K562 (cell line): Measurements from ENCODE around the gene TRRAP. TPM values are rescaled to one million over a fixed set of nuclear protein-coding genes. Genes with fewer than 3 reads are reported as not detected.

Experiments used
- ATAC-seq: fragments of 200-7000 bp; cut with Tn5 transposase; 3 replicates; pipeline ENCODE4 v1.9.1; 2020; ENCODE audit warnings: moderate library complexity
- BruUV-seq: library from RNA; stranded (reverse); fragments of 400-500 nt; replicated peaks from 2 replicates; lab custom pipeline; 2021; lab: Mats Ljungman, UMichigan
- CTCF ChIA-PET: fragments of 300-600 bp; formaldehyde crosslinking; extraction: SDS; loops from one replicate; lab custom pipeline; 2021; ENCODE audit warnings: low intra/inter-chr PET ratio; lab: Yijun Ruan, JAX
- POLR2A ChIA-PET: fragments of 300-600, 350-650 bp; sonication (Branson Sonifier 250); formaldehyde crosslinking; extraction: SDS; loops from one replicate; lab custom pipeline; 2021; ENCODE audit warnings: antibody characterized with exemption, inconsistent platforms; lab: Yijun Ruan, JAX
- DNase-seq, 4 experiments: peaks; one replicate each; pipeline versions ENCODE4 v3.0.0 to v3.0.0-alpha.2; 2011 to 2018; ENCODE audit warnings: low spot score in 3 of 4, mixed read lengths in 3 of 4; ENCODE audit errors: extremely low read depth in 1 of 4
- FAIRE-seq: peaks from 2 replicates; lab custom pipeline; 2011; peaks lifted over from hg19 to GRCh38; lab: Jason Lieb, UNC
- H2AFZ ChIP-seq: 2 replicates; pipeline ENCODE4 v1.6.0; 2011; ENCODE audit warnings: low read depth, low read length, control low read depth, inconsistent platforms
- H3K27ac ChIP-seq: fragments of 200-600 bp; 3 replicates; pipeline ENCODE4 v1.8.0; 2011; ENCODE audit warnings: low read depth, mild to moderate bottlenecking, control low read depth, inconsistent platforms, low read length, moderate library complexity, mixed read lengths; ENCODE audit errors: extremely low read depth
- H3K27me3 ChIP-seq, 2 experiments: fragments of 300-600 bp in 1 of 2; 2 replicates in 1 of 2; 3 replicates in 1 of 2; pipeline versions ENCODE4 v1.6.0 to v1.8.0; 2011; ENCODE audit warnings: inconsistent platforms in 2 of 2, low read length in 2 of 2, mild to moderate bottlenecking in 1 of 2, mixed read lengths in 1 of 2, moderate library complexity in 1 of 2; ENCODE audit not compliant: control insufficient read depth in 2 of 2, insufficient read depth in 2 of 2
- H3K36me3 ChIP-seq: fragments of 300-600 bp; 3 replicates; pipeline ENCODE4 v1.8.0; 2011; ENCODE audit warnings: mild to moderate bottlenecking, low read length, inconsistent platforms; ENCODE audit not compliant: control insufficient read depth, insufficient read depth
- H3K4me1 ChIP-seq, 2 experiments: fragments of 200-600 bp in 1 of 2; replicated peaks in 1 of 2; 2 replicates in 1 of 2; 3 replicates in 1 of 2; pipeline versions ENCODE4 v1.5.1 to v1.8.0; 2011; ENCODE audit warnings: inconsistent platforms in 2 of 2, low read length in 2 of 2, mild to moderate bottlenecking in 1 of 2, mixed read lengths in 1 of 2, moderate library complexity in 1 of 2; ENCODE audit not compliant: control insufficient read depth in 2 of 2, insufficient read depth in 2 of 2
- H3K4me2 ChIP-seq: 2 replicates; pipeline ENCODE4 v1.6.1; 2011; ENCODE audit warnings: low read length, control low read depth, inconsistent platforms, mixed read lengths; ENCODE audit not compliant: insufficient read depth
- H3K4me3 ChIP-seq: fragments of 200-600 bp; sonication (generic), shearing (Covaris generic); 2 replicates; pipeline ENCODE4 v1.5.1; 2016; ENCODE audit warnings: control low read depth, inconsistent platforms
- H3K79me2 ChIP-seq: fragments of 200-600 bp; 3 replicates; pipeline ENCODE4 v1.8.0; 2011; ENCODE audit warnings: low read length, inconsistent platforms; ENCODE audit not compliant: control insufficient read depth, insufficient read depth
- H3K9ac ChIP-seq, 2 experiments: 2 replicates each; pipeline versions ENCODE4 v1.6.0 to v1.6.1; 2011; ENCODE audit warnings: low read depth in 2 of 2, low read length in 2 of 2, control low read depth in 1 of 2, inconsistent platforms in 1 of 2, mild to moderate bottlenecking in 1 of 2, mixed read lengths in 1 of 2; ENCODE audit not compliant: insufficient read depth in 1 of 2
- H3K9me1 ChIP-seq: one replicate; pipeline ENCODE4 v1.6.0; 2011; ENCODE audit warnings: inconsistent platforms, mild to moderate bottlenecking, low read length, moderate library complexity; ENCODE audit not compliant: control insufficient read depth, insufficient read depth
- H3K9me3 ChIP-seq: replicated peaks from 2 replicates; pipeline ENCODE4 v1.5.1; 2011; ENCODE audit warnings: low read depth, low read length, inconsistent platforms; ENCODE audit not compliant: control insufficient read depth, insufficient read depth
- H4K20me1 ChIP-seq: replicated peaks from 2 replicates; pipeline ENCODE4 v1.6.1; 2011; ENCODE audit warnings: low read length, inconsistent platforms, mixed read lengths; ENCODE audit not compliant: control insufficient read depth, insufficient read depth
- CEBPB ChIP-seq: fragments of 450-650 bp; IDR thresholded peaks from 2 replicates; pipeline ENCODE4 v1.6.1; 2016; ENCODE audit warnings: missing genetic modification characterization, missing compliant biosample characterization
- FOXP1 ChIP-seq: sonication (generic); formaldehyde crosslinking; IDR thresholded peaks from 2 replicates; pipeline ENCODE4 v1.8.0; 2022; ENCODE audit warnings: mild to moderate bottlenecking, missing genetic modification reagents
- NR2F6 ChIP-seq: fragments of 450-650 bp; formaldehyde crosslinking; IDR thresholded peaks from 2 replicates; pipeline ENCODE4 v1.4.0; 2020; ENCODE audit warnings: mild to moderate bottlenecking
- ZNF316 ChIP-seq: fragments of 450-650 bp; IDR thresholded peaks from 2 replicates; pipeline ENCODE4 v1.6.1; 2016
- WGBS: fragments of 100-300 bp; shearing (Covaris generic); methylation state at CpG from one replicate; pipeline ENCODE4 v1.1.6; 2016; ENCODE audit warnings: low coverage, mixed read lengths; ENCODE audit not compliant: insufficient coverage; ENCODE audit errors: missing lambda C conversion rate; 5-methylcytosine and 5-hydroxymethylcytosine counted together
- in situ Hi-C: fragments of 300-500 bp; cut with MboI; formaldehyde crosslinking; loops from 4 replicates; pipeline ENCODE4 v1.15.0; 2018; ENCODE audit warnings: inconsistent platforms, mixed read lengths
- intact Hi-C: fragments of 100-400 bp; cut with micrococcal nuclease; formaldehyde crosslinking; loops from 2 replicates; pipeline ENCODE4 v1.14.2; 2022
- polyA plus RNA-seq, 8 experiments: library from polyadenylated mRNA; depleted of rRNA in 4 of 8; stranded (reverse) in 5 of 8; unstranded in 3 of 8; fragments of >200 nt; fragmentation: Nextera tagmentation in 2 of 8; fragmentation: Illumina TruSeq in 1 of 8; extraction: Ambion mirVana in 2 of 8; extraction: Trizol in 1 of 8; gene quantifications; 2 replicates each; pipeline versions ENCODE4 v1.2.1 to v1.2.3, GENCODE V29; 2011 to 2014; ENCODE audit warnings: inconsistent platforms in 1 of 8, missing spikeins in 1 of 8
- total RNA-seq, 7 experiments: library from RNA; depleted of rRNA in 6 of 7; stranded (reverse); fragments of >200 nt in 6 of 7; fragmentation: Illumina TruSeq in 2 of 7; extraction: Trizol in 2 of 7; gene quantifications; 2 replicates each; pipeline versions ENCODE4 v1.2.1 to v1.2.3, GENCODE V29; 2011 to 2021; ENCODE audit warnings: low replicate concordance in 1 of 7
- TF ChIP-seq, protein P1 (sequence below): fragments of 150-350 bp; conservative IDR thresholded peaks from 2 replicates; pipeline ENCODE4 v1.6.1; 2014; ENCODE audit warnings: low read length

TRRAP gene
- total and polyA plus RNA-seq, 9 of the 15 experiments (the other 6 are each of a cell fraction or from before 2014, with no cell fraction given): 1.3 to 47.2 (median 9.7) TPM

GRCh38 chr7:98943336-98943735 is 65.0 kb downstream of the TRRAP start:
- no peak for TF ChIP-seq CEBPB (tag)
- TF ChIP-seq FOXP1 (CRISPR knock-in tag): no peak
- no peak for TF ChIP-seq NR2F6
- TF ChIP-seq ZNF316: no peak
- TF ChIP-seq, protein P1, sequence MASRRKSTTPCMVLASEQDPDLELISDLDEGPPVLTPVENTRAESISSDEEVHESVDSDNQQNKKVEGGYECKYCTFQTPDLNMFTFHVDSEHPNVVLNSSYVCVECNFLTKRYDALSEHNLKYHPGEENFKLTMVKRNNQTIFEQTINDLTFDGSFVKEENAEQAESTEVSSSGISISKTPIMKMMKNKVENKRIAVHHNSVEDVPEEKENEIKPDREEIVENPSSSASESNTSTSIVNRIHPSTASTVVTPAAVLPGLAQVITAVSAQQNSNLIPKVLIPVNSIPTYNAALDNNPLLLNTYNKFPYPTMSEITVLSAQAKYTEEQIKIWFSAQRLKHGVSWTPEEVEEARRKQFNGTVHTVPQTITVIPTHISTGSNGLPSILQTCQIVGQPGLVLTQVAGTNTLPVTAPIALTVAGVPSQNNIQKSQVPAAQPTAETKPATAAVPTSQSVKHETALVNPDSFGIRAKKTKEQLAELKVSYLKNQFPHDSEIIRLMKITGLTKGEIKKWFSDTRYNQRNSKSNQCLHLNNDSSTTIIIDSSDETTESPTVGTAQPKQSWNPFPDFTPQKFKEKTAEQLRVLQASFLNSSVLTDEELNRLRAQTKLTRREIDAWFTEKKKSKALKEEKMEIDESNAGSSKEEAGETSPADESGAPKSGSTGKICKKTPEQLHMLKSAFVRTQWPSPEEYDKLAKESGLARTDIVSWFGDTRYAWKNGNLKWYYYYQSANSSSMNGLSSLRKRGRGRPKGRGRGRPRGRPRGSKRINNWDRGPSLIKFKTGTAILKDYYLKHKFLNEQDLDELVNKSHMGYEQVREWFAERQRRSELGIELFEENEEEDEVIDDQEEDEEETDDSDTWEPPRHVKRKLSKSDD: no peak
- ATAC-seq (no peak), DNase-seq (no peak), FAIRE-seq (no peak)
- Histone ChIP-seq H3K4me1 (no peaks in the 10 kb centered on the region), H3K36me3 (peaks cover 92% of the 10 kb centered on the region), H3K27me3 (no peaks in the 10 kb centered on the region), H3K79me2 (0 out of 3 replicates have a peak, but pooled peaks cover 3% of the 10 kb centered on the region), H3K4me3 (no peak overlapping the region), H3K9me1 (no peaks in the 10 kb centered on the region), H3K9me3 (no peaks in the 10 kb centered on the region), H3K27ac (no peak overlapping the region), H3K4me2 (no peak overlapping the region), H2AFZ (no peak overlapping the region), H4K20me1 (0 out of 2 replicates have a peak, but pooled peaks cover 13% of the 10 kb centered on the region), H3K9ac (no peak overlapping the region)
- WGBS: 92% methylated on average over 6 of the region's 6 CpGs
- BruUV-seq: no TSS peak
- in situ Hi-C loops (no loop called here), intact Hi-C loops (no loop called here)
- ChIA-PET POLR2A (interaction anchor here (0.6 kb wide), 1 partner anchor 9 kb away, joined by 4 read pairs; no protein-coding TSS in a partner anchor), CTCF (no interaction called here)
